ENCODE data around the gene PLA2G4A. TPM values are rescaled to one million over a fixed set of nuclear protein-coding genes. Genes with fewer than 3 reads are reported as not detected.
A peak's percentile ranks its signal among the peaks of the same experiment; 100 is the strongest.

PLA2G4A gene
- total RNA-seq, 1 donor = 12.3 TPM

DNA sequence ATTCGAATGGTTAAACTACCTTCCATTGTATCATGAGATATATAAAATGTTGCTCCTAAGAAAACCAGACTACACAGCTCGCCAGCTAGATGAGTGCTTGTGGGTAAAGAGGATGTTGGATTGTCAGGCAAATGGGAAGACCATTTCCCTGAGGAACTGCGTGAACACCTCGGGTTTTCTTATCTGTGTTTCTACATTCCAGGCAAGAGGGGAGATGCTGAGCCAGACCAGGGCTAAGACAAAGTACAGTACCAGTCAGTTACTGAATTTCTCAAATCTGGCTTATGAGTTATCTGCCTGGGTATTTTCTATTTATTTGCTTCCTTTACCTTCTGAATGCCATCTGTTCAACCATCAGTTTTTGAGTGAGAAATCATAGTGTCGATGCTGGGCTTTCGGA is 170.8 kb downstream of the PLA2G4A start:
- Histone ChIP-seq H3K4me2 (ENCODE audit: insufficient read depth, low read length) (no peak overlapping the region), H4K20me1 (ENCODE audit: insufficient read depth, low read length) (no peaks in the 10 kb centered on the region), H3K4me3 (ENCODE audit: insufficient read depth, low read length) (no peak overlapping the region)

DNA sequence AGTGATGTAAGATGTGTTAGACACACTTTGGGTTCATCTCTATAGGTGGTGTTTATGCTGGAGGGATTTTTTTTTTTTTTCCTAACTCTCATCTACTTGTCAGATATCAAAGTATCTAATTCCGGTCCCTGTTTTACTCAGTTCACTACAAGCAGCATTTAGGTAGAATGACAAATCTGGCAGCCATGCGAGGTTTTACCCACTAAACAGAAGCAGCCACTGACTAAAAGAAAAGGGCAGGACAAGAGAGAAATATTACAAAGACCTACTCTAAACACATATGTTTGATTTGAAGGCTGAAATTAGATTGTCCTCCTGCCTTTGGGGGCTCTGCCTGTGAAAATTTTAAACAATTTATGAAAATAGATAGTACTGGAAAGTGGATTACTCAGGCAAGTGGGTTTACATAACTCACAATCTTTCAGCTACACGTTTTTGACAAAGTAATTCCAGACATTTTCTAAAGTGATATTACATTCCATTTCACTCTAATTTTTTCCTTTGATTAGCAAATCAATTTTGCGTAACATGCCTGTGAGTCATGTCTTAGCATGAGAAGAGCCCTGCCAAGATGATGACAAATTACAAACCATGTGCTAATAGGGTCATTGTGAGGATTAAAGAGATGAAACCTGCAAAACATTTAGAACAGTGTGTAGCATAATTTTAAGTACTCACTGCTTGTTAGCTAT is 172.6 kb downstream of the PLA2G4A start:
- Histone ChIP-seq H3K4me3 (ENCODE audit: insufficient read depth, low read length) (no peak overlapping the region), H3K4me2 (ENCODE audit: insufficient read depth, low read length) (peak overlapping the region; percentile 61), H4K20me1 (ENCODE audit: insufficient read depth, low read length) (no peaks in the 10 kb centered on the region), H3K36me3 (ENCODE audit: insufficient read depth, low read length) (no peaks in the 10 kb centered on the region), H2AFZ (ENCODE audit: low read length) (peak overlapping the region; percentile 54), H3K27me3 (ENCODE audit: insufficient read depth, low read length) (no peaks in the 10 kb centered on the region), H3K4me1 (ENCODE audit: insufficient read depth, low read length) (peaks cover 15% of the 10 kb centered on the region), H3K27ac (ENCODE audit: low read depth, low read length) (peak overlapping the region; percentile 73), H3K9me3 (ENCODE audit: low read depth, low read length) (no peaks in the 10 kb centered on the region), H3K79me2 (ENCODE audit: insufficient read depth, low read length) (no peaks in the 10 kb centered on the region)
- TF ChIP-seq, protein P1, sequence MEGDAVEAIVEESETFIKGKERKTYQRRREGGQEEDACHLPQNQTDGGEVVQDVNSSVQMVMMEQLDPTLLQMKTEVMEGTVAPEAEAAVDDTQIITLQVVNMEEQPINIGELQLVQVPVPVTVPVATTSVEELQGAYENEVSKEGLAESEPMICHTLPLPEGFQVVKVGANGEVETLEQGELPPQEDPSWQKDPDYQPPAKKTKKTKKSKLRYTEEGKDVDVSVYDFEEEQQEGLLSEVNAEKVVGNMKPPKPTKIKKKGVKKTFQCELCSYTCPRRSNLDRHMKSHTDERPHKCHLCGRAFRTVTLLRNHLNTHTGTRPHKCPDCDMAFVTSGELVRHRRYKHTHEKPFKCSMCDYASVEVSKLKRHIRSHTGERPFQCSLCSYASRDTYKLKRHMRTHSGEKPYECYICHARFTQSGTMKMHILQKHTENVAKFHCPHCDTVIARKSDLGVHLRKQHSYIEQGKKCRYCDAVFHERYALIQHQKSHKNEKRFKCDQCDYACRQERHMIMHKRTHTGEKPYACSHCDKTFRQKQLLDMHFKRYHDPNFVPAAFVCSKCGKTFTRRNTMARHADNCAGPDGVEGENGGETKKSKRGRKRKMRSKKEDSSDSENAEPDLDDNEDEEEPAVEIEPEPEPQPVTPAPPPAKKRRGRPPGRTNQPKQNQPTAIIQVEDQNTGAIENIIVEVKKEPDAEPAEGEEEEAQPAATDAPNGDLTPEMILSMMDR (IDR thresholded peaks at IDR 0.05; ENCODE audit: extremely low read depth, low read depth, low read length) = no peak
- DNase-seq (ENCODE audit: insufficient read length, low spot score, missing footprints) = peak; percentile 42

More for the DNA sequence above, 170.8 kb downstream of the PLA2G4A start:
- no peak for DNase-seq (ENCODE audit: insufficient read length, low spot score, missing footprints)
- H3K27ac ChIP-seq (ENCODE audit: low read depth, low read length) = no peak overlapping the region
- H3K4me1 ChIP-seq (ENCODE audit: insufficient read depth, low read length) = peaks cover 15% of the 10 kb centered on the region
- no peak overlapping the region for H2AFZ ChIP-seq (ENCODE audit: low read length)
- H3K9me3 ChIP-seq (ENCODE audit: low read depth, low read length) = no peaks in the 10 kb centered on the region
- no peaks in the 10 kb centered on the region for H3K79me2 ChIP-seq (ENCODE audit: insufficient read depth, low read length)
- no peaks in the 10 kb centered on the region for H3K36me3 ChIP-seq (ENCODE audit: insufficient read depth, low read length)
- no peaks in the 10 kb centered on the region for H3K27me3 ChIP-seq (ENCODE audit: insufficient read depth, low read length)
- TF ChIP-seq, protein P1 (IDR thresholded peaks at IDR 0.05; ENCODE audit: extremely low read depth, low read depth, low read length) = no peak

DNA sequence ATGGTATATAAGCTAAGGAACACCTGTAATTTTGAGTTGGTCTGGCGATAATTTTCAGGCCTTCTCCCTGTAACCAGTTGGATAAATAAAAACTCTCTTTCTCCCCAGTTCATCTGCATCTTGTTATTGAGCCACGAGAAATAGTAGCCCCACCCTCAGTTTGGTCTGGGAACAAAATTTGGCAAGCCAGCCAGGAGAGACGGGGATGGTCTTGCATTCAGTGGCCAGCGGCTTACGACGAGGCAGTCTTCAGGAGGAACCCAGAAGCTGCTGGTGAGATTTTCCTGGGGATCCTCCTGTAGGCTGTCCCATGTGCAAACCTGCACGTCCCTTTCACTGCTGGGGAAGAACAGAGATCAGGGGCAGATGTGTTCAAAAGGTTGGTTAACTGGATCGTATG is 174.6 kb downstream of the PLA2G4A start:
- Histone ChIP-seq H3K4me2 (ENCODE audit: insufficient read depth, low read length) (no peak overlapping the region), H3K27ac (ENCODE audit: low read depth, low read length) (no peak overlapping the region), H3K36me3 (ENCODE audit: insufficient read depth, low read length) (no peaks in the 10 kb centered on the region), H3K79me2 (ENCODE audit: insufficient read depth, low read length) (no peaks in the 10 kb centered on the region), H4K20me1 (ENCODE audit: insufficient read depth, low read length) (no peaks in the 10 kb centered on the region), H3K9me3 (ENCODE audit: low read depth, low read length) (no peaks in the 10 kb centered on the region), H3K27me3 (ENCODE audit: insufficient read depth, low read length) (no peaks in the 10 kb centered on the region), H3K4me1 (ENCODE audit: insufficient read depth, low read length) (peaks cover 15% of the 10 kb centered on the region), H2AFZ (ENCODE audit: low read length) (no peak overlapping the region), H3K4me3 (ENCODE audit: insufficient read depth, low read length) (no peak overlapping the region)
- TF ChIP-seq, protein P1 (IDR thresholded peaks at IDR 0.05; ENCODE audit: extremely low read depth, low read depth, low read length) = no peak
- DNase-seq (ENCODE audit: insufficient read length, low spot score, missing footprints) = no peak

DNA sequence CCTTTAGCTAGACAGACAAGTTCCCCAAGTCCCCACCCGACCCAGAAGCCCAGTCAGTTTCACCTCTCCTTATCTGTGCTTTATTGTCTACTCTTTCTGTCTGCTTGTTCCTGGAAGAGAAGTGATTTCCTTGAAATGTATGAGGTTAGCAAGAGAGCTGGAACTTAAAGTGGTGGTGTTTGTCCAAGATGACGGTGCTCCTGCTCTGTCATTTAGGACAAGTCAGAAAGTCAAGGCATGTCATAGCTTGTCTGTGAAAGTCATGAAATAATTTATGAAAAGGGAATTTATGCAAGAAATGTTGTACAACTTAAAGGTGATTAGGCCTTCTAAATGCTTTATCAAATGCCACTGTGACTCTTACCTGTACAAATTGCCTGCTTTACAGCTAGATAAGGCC is 178.1 kb downstream of the PLA2G4A start:
- Histone ChIP-seq H3K36me3 (ENCODE audit: insufficient read depth, low read length) (no peaks in the 10 kb centered on the region), H3K9me3 (ENCODE audit: low read depth, low read length) (no peaks in the 10 kb centered on the region)

More for the DNA sequence above, 178.1 kb downstream of the PLA2G4A start:
- Histone ChIP-seq H3K79me2 (ENCODE audit: insufficient read depth, low read length) (no peaks in the 10 kb centered on the region), H3K4me3 (ENCODE audit: insufficient read depth, low read length) (no peak overlapping the region), H4K20me1 (ENCODE audit: insufficient read depth, low read length) (no peaks in the 10 kb centered on the region), H2AFZ (ENCODE audit: low read length) (no peak overlapping the region), H3K27me3 (ENCODE audit: insufficient read depth, low read length) (no peaks in the 10 kb centered on the region), H3K27ac (ENCODE audit: low read depth, low read length) (no peak overlapping the region), H3K4me2 (ENCODE audit: insufficient read depth, low read length) (no peak overlapping the region), H3K4me1 (ENCODE audit: insufficient read depth, low read length) (peaks cover 3% of the 10 kb centered on the region)
- no peak for DNase-seq (ENCODE audit: insufficient read length, low spot score, missing footprints)
- TF ChIP-seq, protein P1 (IDR thresholded peaks at IDR 0.05; ENCODE audit: extremely low read depth, low read depth, low read length) = no peak

Data from osteoblast (primary cell).